Lower leg skin (tissue), 4 donors: ENCODE data around the gene SNX33. TPM values are rescaled to one million over a fixed set of nuclear protein-coding genes. Genes with fewer than 3 reads are reported as not detected.
"Not testable (repeated sequence)": the region's sequence is repeated elsewhere in the genome, so short reads cannot be mapped to it uniquely, and the experiment has no call there.

Experiments
- DNase-seq, 2 donors: peaks; one replicate each; pipeline ENCODE4 v3.0.0-alpha.2; 2019; ENCODE audit warnings: low spot score in 2 of 2
- H3K4me3 ChIP-seq: fragments of 200-600 bp; sonication (generic); 2 replicates; pipeline ENCODE4 v1.5.1; 2017; ENCODE audit warnings: mild to moderate bottlenecking, low read depth; ENCODE audit not compliant: poor library complexity, severe bottlenecking
- POLR2A ChIP-seq, 2 donors: fragments of 450-650 bp; IDR thresholded peaks; one replicate each; pipeline ENCODE4 v1.6.1; 2016 to 2017; ENCODE audit warnings: antibody characterized with exemption in 2 of 2, mild to moderate bottlenecking in 1 of 2, moderate library complexity in 1 of 2
- WGBS, 2 donors: methylation state at CpG; one replicate each; pipeline ENCODE4 v1.1.5; 2018; 5-methylcytosine and 5-hydroxymethylcytosine counted together
- intact Hi-C: fragments of 100-400 bp; cut with DNase I; formaldehyde crosslinking; loops from one replicate; pipeline ENCODE4 v1.15.0; 2023; ENCODE audit warnings: low total_unique reads
- total RNA-seq, 4 donors: library from RNA; depleted of rRNA; stranded (reverse); fragments of >200 nt; gene quantifications; one replicate each; pipeline ENCODE4 v1.1.0, GENCODE V29; 2016
- TF ChIP-seq, protein P1 (sequence below), 3 donors: fragments of 450-650 bp; IDR thresholded peaks; one replicate each; pipeline ENCODE4 v1.5.1; 2016; ENCODE audit warnings: antibody characterized with exemption in 3 of 3, mild to moderate bottlenecking in 3 of 3, moderate library complexity in 2 of 3

The SNX33 gene
- total RNA-seq, 4 donors from 2014 or later = 24.8 to 40.5 (median 35.5) TPM

DNA sequence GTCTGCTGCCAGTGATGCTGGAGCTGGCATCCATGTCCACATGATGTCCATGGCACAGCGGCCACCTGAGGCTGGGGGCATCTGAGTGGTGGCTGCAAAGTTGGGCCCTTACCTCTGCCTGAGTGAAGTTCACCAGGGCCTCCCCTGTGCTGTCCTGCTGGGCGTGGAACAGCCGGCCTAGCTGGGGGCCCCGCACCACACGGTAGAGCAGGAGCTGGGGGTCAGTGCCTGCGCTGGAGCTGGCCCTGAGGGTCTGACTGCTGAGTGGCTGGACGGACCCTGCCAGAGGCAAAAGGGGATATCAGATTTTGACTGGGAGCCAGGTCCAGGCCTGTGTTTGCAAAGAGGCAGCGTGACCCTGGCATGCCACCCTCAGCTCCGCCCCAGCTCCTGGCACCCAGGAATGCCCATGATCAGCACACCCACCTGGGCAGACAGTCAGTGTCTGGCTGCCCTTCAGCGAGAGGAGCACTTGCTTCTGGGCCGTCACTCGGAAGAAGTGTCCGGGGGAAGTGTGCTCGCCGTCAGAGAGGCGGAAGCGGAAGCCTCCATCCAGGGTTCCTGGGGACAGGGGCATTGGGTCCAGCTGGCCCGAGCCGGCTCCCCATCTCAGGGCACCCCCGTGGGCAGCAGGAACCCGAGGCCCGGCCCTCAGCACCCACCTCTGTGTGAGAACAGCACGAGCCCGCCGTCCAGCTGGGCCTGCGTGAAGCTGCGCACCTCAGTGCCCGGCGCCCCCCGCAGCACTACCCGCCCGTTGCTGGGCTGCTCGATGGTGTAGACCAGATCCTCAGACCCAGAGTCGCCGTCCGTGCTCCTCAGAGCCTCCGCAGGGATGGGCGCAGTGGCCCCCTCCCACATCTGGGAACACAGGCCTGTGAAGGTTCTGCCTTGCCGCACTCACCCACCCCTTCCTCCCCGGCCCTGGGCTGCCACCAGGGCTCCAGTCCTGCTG is 34.7 kb downstream of the SNX33 start:
- intact Hi-C loops = loop anchor here (5.0 kb wide), 1 partner anchor 120 kb away; no protein-coding TSS in a partner anchor
- 81 to 82% methylated on average over 22 to 31 of the region's 40 CpGs for WGBS, 2 donors
- no peak for DNase-seq
- H3K4me3 ChIP-seq = no peak overlapping the region
- TF ChIP-seq, protein P1, sequence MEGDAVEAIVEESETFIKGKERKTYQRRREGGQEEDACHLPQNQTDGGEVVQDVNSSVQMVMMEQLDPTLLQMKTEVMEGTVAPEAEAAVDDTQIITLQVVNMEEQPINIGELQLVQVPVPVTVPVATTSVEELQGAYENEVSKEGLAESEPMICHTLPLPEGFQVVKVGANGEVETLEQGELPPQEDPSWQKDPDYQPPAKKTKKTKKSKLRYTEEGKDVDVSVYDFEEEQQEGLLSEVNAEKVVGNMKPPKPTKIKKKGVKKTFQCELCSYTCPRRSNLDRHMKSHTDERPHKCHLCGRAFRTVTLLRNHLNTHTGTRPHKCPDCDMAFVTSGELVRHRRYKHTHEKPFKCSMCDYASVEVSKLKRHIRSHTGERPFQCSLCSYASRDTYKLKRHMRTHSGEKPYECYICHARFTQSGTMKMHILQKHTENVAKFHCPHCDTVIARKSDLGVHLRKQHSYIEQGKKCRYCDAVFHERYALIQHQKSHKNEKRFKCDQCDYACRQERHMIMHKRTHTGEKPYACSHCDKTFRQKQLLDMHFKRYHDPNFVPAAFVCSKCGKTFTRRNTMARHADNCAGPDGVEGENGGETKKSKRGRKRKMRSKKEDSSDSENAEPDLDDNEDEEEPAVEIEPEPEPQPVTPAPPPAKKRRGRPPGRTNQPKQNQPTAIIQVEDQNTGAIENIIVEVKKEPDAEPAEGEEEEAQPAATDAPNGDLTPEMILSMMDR (IDR thresholded peaks at IDR 0.05) = no peak
- TF ChIP-seq POLR2A (IDR thresholded peaks at IDR 0.05) = no peak

DNA sequence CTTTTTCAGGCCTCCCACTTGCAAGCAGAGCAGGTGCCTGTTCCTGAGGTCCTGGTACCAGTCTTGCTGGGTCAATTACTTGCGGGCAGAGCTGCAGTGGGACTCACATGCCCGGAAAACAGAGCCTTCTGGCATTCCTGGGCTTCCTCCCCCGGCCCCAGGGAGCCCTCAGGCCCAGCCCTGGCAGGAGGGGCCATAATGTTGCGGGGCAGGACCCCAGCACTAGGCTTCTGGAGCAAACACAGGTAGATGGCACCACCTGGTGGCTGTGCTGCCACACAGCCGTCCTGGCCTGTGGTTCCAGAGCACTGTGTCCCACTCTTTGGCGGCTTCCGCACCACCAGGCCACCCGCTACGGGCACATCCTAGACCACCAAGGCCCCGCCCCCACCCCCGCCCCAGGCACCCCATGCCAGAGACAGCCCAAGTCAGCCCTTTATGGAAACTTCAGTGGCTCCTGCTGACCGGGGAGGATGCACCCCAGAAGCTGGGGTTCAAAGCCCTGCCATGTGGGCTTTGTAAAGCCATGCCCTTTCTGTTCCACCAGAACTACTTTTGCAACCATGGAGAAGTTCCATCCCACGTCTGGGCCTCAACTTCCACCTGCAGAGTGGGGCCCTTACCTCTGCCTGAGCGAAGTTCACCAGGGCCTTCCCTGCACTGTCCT is 36.1 kb downstream of the SNX33 start:
- 30 to 49% methylated on average over 5 to 10 of the region's 14 CpGs for WGBS, 2 donors
- peak in 1 of 2 donors; percentile 93 for DNase-seq
- H3K4me3 ChIP-seq = not testable (repeated sequence)
- TF ChIP-seq, protein P1 (IDR thresholded peaks at IDR 0.05) = peak in 1 of 3 donors; percentile 26
- intact Hi-C loops = loop anchor here (5.0 kb wide), 1 partner anchor 119 kb away; no protein-coding TSS in a partner anchor

DNA sequence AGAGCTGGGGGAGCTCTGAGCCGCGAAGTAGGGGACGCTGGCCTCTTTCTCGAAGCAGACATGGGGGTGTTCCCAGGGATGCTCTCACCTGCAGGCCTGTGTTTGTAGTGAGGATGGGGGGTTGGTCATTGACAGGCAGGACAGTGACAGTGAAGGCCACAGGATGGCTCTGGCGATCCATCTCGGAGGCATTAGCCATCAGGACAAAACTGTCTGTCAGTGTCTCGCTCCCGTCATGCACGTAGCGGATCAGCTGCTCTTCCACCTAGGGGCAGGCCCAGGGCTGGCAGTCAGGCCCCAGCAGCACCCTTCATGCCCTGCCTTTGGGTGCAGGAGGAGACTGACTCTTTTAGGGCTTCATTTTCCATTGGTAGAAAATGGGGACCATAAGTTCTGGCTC is 36.9 kb downstream of the SNX33 start:
- intact Hi-C loops = loop anchor here (5.0 kb wide), 1 partner anchor 118 kb away; no protein-coding TSS in a partner anchor
- WGBS, 2 donors = 85 to 88% methylated on average over 10 of the region's 10 CpGs
- no peak for DNase-seq
- no peak overlapping the region for H3K4me3 ChIP-seq
- TF ChIP-seq, protein P1 (IDR thresholded peaks at IDR 0.05) = no peak
- TF ChIP-seq POLR2A (IDR thresholded peaks at IDR 0.05) = no peak

DNA sequence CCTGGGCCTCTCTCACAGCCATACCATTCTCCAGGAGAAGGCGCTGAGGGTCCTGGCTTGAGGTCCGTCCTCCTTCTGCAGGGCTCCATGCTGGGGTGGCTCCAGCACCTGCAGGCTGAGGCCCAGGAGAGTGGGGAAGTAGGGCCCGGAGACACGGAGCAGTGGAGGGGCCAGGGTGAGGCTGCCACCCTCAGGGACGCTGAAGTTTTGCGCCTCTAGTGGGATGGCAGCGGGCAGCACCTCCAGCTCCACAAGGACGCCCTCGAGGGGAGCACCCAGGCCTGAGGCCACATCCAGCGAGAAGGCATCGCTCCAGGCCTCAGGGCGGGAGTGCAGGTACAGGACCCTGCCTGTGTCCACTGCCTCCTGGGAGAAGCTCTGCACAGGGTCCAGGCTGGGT is 37.5 kb downstream of the SNX33 start:
- no peak overlapping the region for H3K4me3 ChIP-seq
- TF ChIP-seq, protein P1 (IDR thresholded peaks at IDR 0.05) = no peak
- TF ChIP-seq POLR2A (IDR thresholded peaks at IDR 0.05) = no peak
- WGBS, 2 donors = 84 to 85% methylated on average over 10 to 11 of the region's 12 CpGs
- no peak for DNase-seq
- intact Hi-C loops = no loop called here

DNA sequence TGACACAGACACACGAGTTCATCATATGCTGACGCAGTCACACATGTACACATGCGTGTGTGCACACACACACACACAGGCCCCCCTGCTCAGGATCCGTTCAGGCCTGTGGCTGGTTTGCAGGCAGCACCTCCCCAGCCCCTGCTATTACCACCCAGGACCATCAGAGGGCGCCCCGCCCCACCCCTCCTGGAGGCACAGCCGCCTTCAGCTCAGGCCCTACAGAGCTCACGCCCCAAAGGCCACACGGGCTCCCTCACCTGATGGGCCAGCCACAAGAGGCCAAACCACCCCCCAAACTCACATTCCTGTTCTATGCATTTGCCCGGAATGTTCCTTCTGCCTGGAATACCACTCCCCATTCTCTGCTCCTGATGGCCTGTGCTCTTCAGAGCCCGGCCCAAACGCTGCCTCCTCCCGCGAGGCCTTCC is 38.5 kb downstream of the SNX33 start:
- intact Hi-C loops, H3K4me3 ChIP-seq: not testable (repeated sequence)
- peak; percentile 75 to 96 for DNase-seq
- WGBS, 2 donors = 5 to 19% methylated on average over 7 to 14 of the region's 14 CpGs
